ENCODE results near the gene ATF6B. TPM values are rescaled to one million over a fixed set of nuclear protein-coding genes. Genes with fewer than 3 reads are reported as not detected.
A peak's percentile ranks its signal among the peaks of the same experiment; 100 is the strongest.

The ATF6B gene
- total and polyA plus RNA-seq, 2 of the 8 experiments (the other 6 are each of a cell fraction or from before 2014, with no cell fraction given), result 38.1 to 42.2 TPM

DNA sequence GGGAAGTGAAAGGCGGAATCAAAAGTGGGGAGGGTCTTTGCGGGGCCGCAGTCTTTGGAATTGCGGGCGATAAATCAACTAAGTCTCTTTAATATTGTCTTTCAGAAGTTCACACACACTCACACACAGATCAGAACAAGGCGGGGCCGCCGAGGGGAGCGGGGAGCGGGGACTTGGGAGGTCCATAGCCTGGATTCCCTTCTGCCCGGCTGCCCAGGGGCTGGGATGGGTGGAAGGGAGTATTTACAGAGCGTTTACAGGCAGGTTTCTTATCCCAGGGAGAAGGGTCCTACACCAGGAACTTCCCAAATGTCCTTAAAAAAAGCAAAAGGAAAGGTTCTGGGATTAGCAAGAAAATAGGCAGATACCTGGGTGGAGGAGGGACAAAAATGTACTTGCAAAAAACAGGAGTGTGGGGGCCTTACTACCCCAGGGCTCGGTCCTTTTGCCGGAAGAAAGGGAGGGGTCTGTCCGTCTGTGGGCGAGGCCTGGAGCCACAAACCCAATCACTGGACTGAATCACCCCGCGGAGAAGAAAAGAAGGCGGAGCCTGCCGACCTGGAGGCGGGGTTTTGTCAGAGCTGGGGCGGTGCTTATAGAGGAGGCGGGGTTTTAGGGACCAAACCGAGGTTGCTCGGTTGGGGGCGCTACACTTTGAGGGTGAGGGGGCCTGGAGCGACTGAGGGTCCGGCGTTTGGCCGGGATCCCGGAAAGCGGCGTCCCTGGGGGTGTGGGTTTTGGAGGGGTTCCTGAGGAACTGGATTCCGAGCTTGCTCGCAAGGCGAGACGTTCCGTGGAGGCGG lies 20.4 kb upstream of the ATF6B start:
- peak; percentile 72 to 90 for DNase-seq (ENCODE audit: low read depth in 1 of 2, low spot score in 2 of 2)
- Histone ChIP-seq H3K9ac (replicated peaks in 1 of 4; ENCODE audit: extremely low read depth in 1 of 4, low read depth in 3 of 4, low read length in 3 of 4) (peak overlapping the region in 1 of 4 experiments; percentile 26; a peak in 2 of 7 replicates), H2BK20ac (ENCODE audit: low read length) (no peak overlapping the region), H2BK5ac (ENCODE audit: low read depth, low read length) (no peak overlapping the region), H3K27me3 (replicated peaks in 1 of 4; ENCODE audit: control insufficient read depth in 3 of 4, extremely low read depth in 1 of 4, insufficient read depth in 3 of 4, low read length in 3 of 4) (peaks cover 4 to 41% (median 37%) of the 10 kb centered on the region in 4 experiments), H2BK15ac (ENCODE audit: low read length) (no peak overlapping the region), H3K4me1 (replicated peaks in 1 of 4; ENCODE audit: control insufficient read depth in 3 of 4, insufficient read depth in 4 of 4, low read length in 3 of 4) (peaks cover 10 to 33% (median 16%) of the 10 kb centered on the region in 4 experiments), H3K4me2 (ENCODE audit: insufficient read depth in 1 of 2, low read depth in 2 of 2, low read length in 2 of 2) (peak overlapping the region; percentile 94 to 100), H3K23ac (ENCODE audit: insufficient read length) (no peak overlapping the region), H3K27ac (ENCODE audit: low read depth, low read length) (no peak overlapping the region), H3K23me2 (ENCODE audit: low read depth, low read length) (peaks cover 18% of the 10 kb centered on the region), H3K4ac (replicated peaks; ENCODE audit: insufficient read length, low read depth, low read length) (no peak overlapping the region), H3K9me3 (ENCODE audit: insufficient read depth in 2 of 2, low read depth in 1 of 2, low read length in 1 of 2) (no peaks in the 10 kb centered on the region), H3K18ac (ENCODE audit: extremely low read depth, low read length) (peak overlapping the region; percentile 32; the same call in 1 of the 2 replicates), H4K8ac (ENCODE audit: extremely low read depth, insufficient read depth, low read length) (peak overlapping the region; percentile 85; the same call in 1 of the 2 replicates), H4K5ac (ENCODE audit: insufficient read length, low read depth, low read length) (no peak overlapping the region), H2BK120ac (replicated peaks; ENCODE audit: low read depth, low read length) (no peak overlapping the region), H4K91ac (replicated peaks; ENCODE audit: insufficient read length, low read length) (no peak overlapping the region), H3K36me3 (ENCODE audit: control insufficient read depth in 2 of 4, insufficient read depth in 4 of 4, low read length in 3 of 4) (no peaks in the 10 kb centered on the region), H3K14ac (ENCODE audit: insufficient read length) (no peak overlapping the region), H4K20me1 (replicated peaks in 1 of 2; ENCODE audit: control insufficient read depth in 1 of 2, insufficient read depth in 2 of 2, low read length in 2 of 2) (no peaks in the 10 kb centered on the region), H3K4me3 (ENCODE audit: extremely low read depth in 1 of 4, insufficient read depth in 2 of 4, low read depth in 3 of 4, low read length in 4 of 4) (peak overlapping the region; percentile 51 to 76 (median 70)), H3K56ac (replicated peaks; ENCODE audit: insufficient read length, low read depth, low read length) (no peak overlapping the region), H3K79me2 (ENCODE audit: control insufficient read depth in 1 of 2, insufficient read depth in 2 of 2, low read length in 2 of 2) (no peaks in the 10 kb centered on the region), H2AFZ (ENCODE audit: low read length) (peak overlapping the region; percentile 67; the same call in 1 of the 2 replicates), H3K79me1 (ENCODE audit: low read depth, low read length) (no peaks in the 10 kb centered on the region), H2BK12ac (ENCODE audit: low read depth, low read length) (no peak overlapping the region), H2AK5ac (ENCODE audit: low read depth, low read length) (no peak overlapping the region)
- FAIRE-seq, result no peak
- WGBS, 2 experiments (ENCODE audit: extremely low coverage in 1 of 2, insufficient coverage in 1 of 2, insufficient read length in 1 of 2, insufficient replicate concordance in 2 of 2, low coverage in 1 of 2, low lambda C conversion rate in 2 of 2, missing lambda C conversion rate in 1 of 2), result 5% methylated on average over 39 of the region's 39 CpGs; no CpG with 5 or more reads in 1 of the 2 experiments
- CTCF ChIA-PET (ENCODE audit: partially characterized antibody), result interaction anchor here (0.7 to 4.7 kb wide), 17 partner anchors 10 to 265 kb away, joined by 3 to 23 read pairs (median 5); partner anchors contain the start of genes ATF6B, GPSM3 and PBX2
- POLR2A ChIA-PET (ENCODE audit: partially characterized antibody), result interaction anchor here (0.8 to 9.2 kb wide), 11 partner anchors 10 to 822 kb away, joined by 3 to 70 read pairs (median 4); partner anchors contain the start of genes AGPAT1, ATF6B, FKBPL and PBX2
- TF ChIP-seq RXRA (IDR thresholded peaks at IDR 0.05; ENCODE audit: insufficient read depth, low read depth, low read length) (no peak), EZH2 (IDR thresholded peaks at IDR 0.05; ENCODE audit: low read depth, low read length, severe bottlenecking) (no peak), ZNF274 (IDR thresholded peaks at IDR 0.05; ENCODE audit: borderline replicate concordance, extremely low read depth, low read length) (no peak), TBP (IDR thresholded peaks at IDR 0.05; ENCODE audit: low read depth, low read length) (peak; percentile 57; the same call in 1 of the 2 replicates), EGR1 (IDR thresholded peaks at IDR 0.05; ENCODE audit: borderline replicate concordance, low read depth, low read length) (no peak), NRF1 (IDR thresholded peaks at IDR 0.05; ENCODE audit: low read depth, low read length) (no peak), YY1 (IDR thresholded peaks at IDR 0.05; ENCODE audit: low read depth, low read length) (no peak)
- TF ChIP-seq, protein P1, sequence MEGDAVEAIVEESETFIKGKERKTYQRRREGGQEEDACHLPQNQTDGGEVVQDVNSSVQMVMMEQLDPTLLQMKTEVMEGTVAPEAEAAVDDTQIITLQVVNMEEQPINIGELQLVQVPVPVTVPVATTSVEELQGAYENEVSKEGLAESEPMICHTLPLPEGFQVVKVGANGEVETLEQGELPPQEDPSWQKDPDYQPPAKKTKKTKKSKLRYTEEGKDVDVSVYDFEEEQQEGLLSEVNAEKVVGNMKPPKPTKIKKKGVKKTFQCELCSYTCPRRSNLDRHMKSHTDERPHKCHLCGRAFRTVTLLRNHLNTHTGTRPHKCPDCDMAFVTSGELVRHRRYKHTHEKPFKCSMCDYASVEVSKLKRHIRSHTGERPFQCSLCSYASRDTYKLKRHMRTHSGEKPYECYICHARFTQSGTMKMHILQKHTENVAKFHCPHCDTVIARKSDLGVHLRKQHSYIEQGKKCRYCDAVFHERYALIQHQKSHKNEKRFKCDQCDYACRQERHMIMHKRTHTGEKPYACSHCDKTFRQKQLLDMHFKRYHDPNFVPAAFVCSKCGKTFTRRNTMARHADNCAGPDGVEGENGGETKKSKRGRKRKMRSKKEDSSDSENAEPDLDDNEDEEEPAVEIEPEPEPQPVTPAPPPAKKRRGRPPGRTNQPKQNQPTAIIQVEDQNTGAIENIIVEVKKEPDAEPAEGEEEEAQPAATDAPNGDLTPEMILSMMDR (IDR thresholded peaks at IDR 0.05; ENCODE audit: control extremely low read depth in 1 of 3, insufficient read depth in 1 of 3, low read depth in 1 of 3, low read length in 3 of 3), result peak in 2 of 3 experiments; percentile 39 to 60; a peak in 3 of 4 replicates

All from H1 (cell line).